KMS-11 (cell line): ENCODE results near the gene ADGRB2.

Experiments used
- H2AFZ ChIP-seq: fragments of 200-600 bp; sonication (generic); 2 replicates; pipeline ENCODE4 v1.6.1; 2016; ENCODE audit warnings: antibody characterized with exemption, mixed run types, low read depth
- H3K27ac ChIP-seq: fragments of 200-600 bp; sonication (generic); 2 replicates; pipeline ENCODE4 v1.6.1; 2016; ENCODE audit warnings: mild to moderate bottlenecking, mixed run types
- H3K27me3 ChIP-seq: fragments of 200-600 bp; sonication (generic); 2 replicates; pipeline ENCODE4 v1.6.1; 2017; ENCODE audit warnings: mild to moderate bottlenecking, low read depth, mixed run types, moderate library complexity; ENCODE audit not compliant: insufficient read depth
- H3K36me3 ChIP-seq: fragments of 200-600 bp; sonication (generic); 2 replicates; pipeline ENCODE4 v1.6.1; 2017; ENCODE audit warnings: mild to moderate bottlenecking, mixed run types; ENCODE audit not compliant: insufficient read depth
- H3K4me1 ChIP-seq: fragments of 200-600 bp; sonication (generic); 2 replicates; pipeline ENCODE4 v1.6.1; 2016; ENCODE audit warnings: mild to moderate bottlenecking, low read depth, mixed run types; ENCODE audit not compliant: poor library complexity, severe bottlenecking
- H3K4me2 ChIP-seq: fragments of 200-600 bp; sonication (generic); 2 replicates; pipeline ENCODE4 v1.7.0; 2016; ENCODE audit warnings: mild to moderate bottlenecking, mixed run types
- H3K4me3 ChIP-seq: fragments of 200-600 bp; sonication (generic); IDR thresholded peaks from 2 replicates; pipeline ENCODE4 v1.6.1; 2017; ENCODE audit warnings: low read depth, low read length, mixed read lengths; ENCODE audit not compliant: insufficient read depth
- H3K79me2 ChIP-seq: fragments of 200-600 bp; sonication (generic); 2 replicates; pipeline ENCODE4 v1.6.1; 2016; ENCODE audit warnings: low read depth, mixed run types; ENCODE audit not compliant: insufficient read depth
- H3K9ac ChIP-seq: fragments of 200-600 bp; sonication (generic); 2 replicates; pipeline ENCODE4 v1.6.1; 2016; ENCODE audit warnings: mild to moderate bottlenecking, mixed run types
- H4K20me1 ChIP-seq: fragments of 200-600 bp; sonication (generic); 2 replicates; pipeline ENCODE4 v1.6.1; 2016; ENCODE audit warnings: mild to moderate bottlenecking, mixed run types; ENCODE audit not compliant: insufficient read depth
- CTCF ChIP-seq: fragments of 200-600 bp; sonication (generic); conservative IDR thresholded peaks from 2 replicates; pipeline ENCODE4 v1.6.1; 2017; ENCODE audit warnings: low read depth, mild to moderate bottlenecking, antibody characterized with exemption, low read length, moderate library complexity, mixed read lengths

The ADGRB2 gene

GRCh38 chr1:31780632-31781031, 16.5 kb upstream of the ADGRB2 start:
- 0 out of 2 replicates have a peak, but pooled peaks cover 2% of the 10 kb centered on the region for H3K27me3 ChIP-seq
- no peak overlapping the region for H3K4me2 ChIP-seq
- H3K27ac ChIP-seq, result no peak overlapping the region
- no peaks in the 10 kb centered on the region for H3K36me3 ChIP-seq
- no peak overlapping the region for H2AFZ ChIP-seq
- H3K79me2 ChIP-seq, result no peaks in the 10 kb centered on the region
- no peaks in the 10 kb centered on the region for H4K20me1 ChIP-seq
- TF ChIP-seq CTCF, result no peak
- H3K4me3 ChIP-seq, result no peak overlapping the region
- no peaks in the 10 kb centered on the region for H3K4me1 ChIP-seq
- H3K9ac ChIP-seq, result no peak overlapping the region

GRCh38 chr1:31779687-31780086, 15.5 kb upstream of the ADGRB2 start:
- Histone ChIP-seq H3K27ac (no peak overlapping the region), H3K4me1 (no peaks in the 10 kb centered on the region), H3K79me2 (no peaks in the 10 kb centered on the region), H3K4me2 (no peak overlapping the region), H3K9ac (no peak overlapping the region), H4K20me1 (no peaks in the 10 kb centered on the region), H3K27me3 (peaks cover 2% of the 10 kb centered on the region; the same call in 1 of the 2 replicates), H2AFZ (no peak overlapping the region), H3K36me3 (no peaks in the 10 kb centered on the region), H3K4me3 (no peak overlapping the region)
- no peak for TF ChIP-seq CTCF

- Histone ChIP-seq H3K4me1 (no peaks in the 10 kb centered on the region), H3K27ac (no peak overlapping the region), H3K4me2 (no peak overlapping the region), H3K36me3 (no peaks in the 10 kb centered on the region), H3K79me2 (no peaks in the 10 kb centered on the region), H3K4me3 (no peak overlapping the region), H3K27me3 (peaks cover 2% of the 10 kb centered on the region; the same call in 1 of the 2 replicates), H2AFZ (no peak overlapping the region), H3K9ac (no peak overlapping the region), H4K20me1 (no peaks in the 10 kb centered on the region)
- TF ChIP-seq CTCF, result no peak
Measured at GRCh38 chr1:31778763-31779488, 14.8 kb upstream of the ADGRB2 start.

GRCh38 chr1:31776516-31776915, 12.4 kb upstream of the ADGRB2 start:
- no peak for TF ChIP-seq CTCF
- H3K9ac ChIP-seq, result no peak overlapping the region

More at GRCh38 chr1:31776516-31776915, 12.4 kb upstream of the ADGRB2 start:
- Histone ChIP-seq H4K20me1 (no peaks in the 10 kb centered on the region), H3K27ac (no peak overlapping the region), H3K36me3 (no peaks in the 10 kb centered on the region), H3K4me1 (no peaks in the 10 kb centered on the region), H3K4me3 (no peak overlapping the region), H2AFZ (no peak overlapping the region), H3K4me2 (no peak overlapping the region), H3K27me3 (peaks cover 4% of the 10 kb centered on the region; the same call in 1 of the 2 replicates), H3K79me2 (no peaks in the 10 kb centered on the region)
